Skeletal muscle satellite cell (primary cell): ENCODE data around the gene PHLDB1.
A peak's percentile ranks its signal among the peaks of the same experiment; 100 is the strongest.

ENCODE experiments used
- H3K27me3 ChIP-seq: 2 replicates; pipeline ENCODE4 v1.7.0; 2013; ENCODE audit warnings: low read length; ENCODE audit not compliant: control insufficient read depth, insufficient read depth
- H3K36me3 ChIP-seq: 2 replicates; pipeline ENCODE4 v1.7.0; 2013; ENCODE audit warnings: mild to moderate bottlenecking, control low read depth, low read length; ENCODE audit not compliant: insufficient read depth
- H3K4me1 ChIP-seq: 2 replicates; pipeline ENCODE4 v1.7.0; 2013; ENCODE audit warnings: low read length; ENCODE audit not compliant: control insufficient read depth, insufficient read depth
- H3K4me2 ChIP-seq: 2 replicates; pipeline ENCODE4 v1.7.0; 2013; ENCODE audit warnings: mild to moderate bottlenecking, low read length
- H3K4me3 ChIP-seq: 2 replicates; pipeline ENCODE4 v1.7.0; 2013; ENCODE audit warnings: low read length
- H3K9ac ChIP-seq: 2 replicates; pipeline ENCODE4 v1.7.0; 2013; ENCODE audit warnings: mild to moderate bottlenecking, low read depth, low read length, moderate library complexity
- H3K9me3 ChIP-seq: replicated peaks from 2 replicates; pipeline ENCODE4 v1.7.0; 2013; ENCODE audit warnings: mild to moderate bottlenecking, control low read depth, low read length

The PHLDB1 gene

DNA sequence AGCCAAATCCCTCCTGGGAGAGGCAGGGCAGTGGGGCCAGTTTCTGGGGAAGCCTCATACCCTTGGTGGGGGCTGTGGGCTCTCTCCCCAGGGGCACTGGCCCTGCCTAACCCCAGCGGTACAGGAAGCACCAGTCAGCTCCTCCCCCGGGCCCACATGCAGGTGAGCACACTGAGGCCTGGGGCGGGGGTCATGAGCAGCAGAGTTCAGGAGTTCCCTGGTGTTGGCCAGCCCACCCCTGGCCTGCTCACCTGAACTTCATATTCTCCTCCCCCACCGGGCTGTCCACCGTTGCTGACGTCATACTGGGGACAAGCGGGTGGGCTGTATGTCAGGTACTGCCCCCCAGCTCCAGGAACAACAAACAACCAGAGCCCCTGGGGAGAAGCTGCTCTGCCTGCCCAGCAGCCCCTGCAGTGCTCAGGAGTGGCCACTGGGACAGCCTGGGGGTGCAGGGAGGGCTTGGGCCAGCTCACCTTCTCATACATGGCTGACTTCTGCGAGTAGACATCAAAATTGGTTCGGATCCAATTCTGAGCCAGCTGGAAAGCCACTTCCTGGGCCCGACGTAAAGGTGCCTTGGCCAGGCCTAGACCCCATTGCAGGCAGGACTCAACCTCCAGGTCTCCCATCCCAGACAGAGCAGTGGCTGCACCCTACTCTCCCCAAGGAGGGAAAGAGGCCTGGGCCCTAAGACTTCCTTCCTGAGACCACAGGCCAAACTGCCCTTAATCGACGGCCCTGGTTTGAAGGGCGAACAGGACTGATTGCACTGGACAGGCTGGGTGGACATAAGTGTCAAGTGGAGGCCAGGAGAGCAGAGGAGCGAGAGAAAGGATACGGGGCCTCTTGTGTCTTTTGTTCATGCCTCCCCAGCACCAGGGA lies 51.3 kb downstream of the PHLDB1 start:
- H3K4me1 ChIP-seq: peaks cover 9% of the 10 kb centered on the region

DNA sequence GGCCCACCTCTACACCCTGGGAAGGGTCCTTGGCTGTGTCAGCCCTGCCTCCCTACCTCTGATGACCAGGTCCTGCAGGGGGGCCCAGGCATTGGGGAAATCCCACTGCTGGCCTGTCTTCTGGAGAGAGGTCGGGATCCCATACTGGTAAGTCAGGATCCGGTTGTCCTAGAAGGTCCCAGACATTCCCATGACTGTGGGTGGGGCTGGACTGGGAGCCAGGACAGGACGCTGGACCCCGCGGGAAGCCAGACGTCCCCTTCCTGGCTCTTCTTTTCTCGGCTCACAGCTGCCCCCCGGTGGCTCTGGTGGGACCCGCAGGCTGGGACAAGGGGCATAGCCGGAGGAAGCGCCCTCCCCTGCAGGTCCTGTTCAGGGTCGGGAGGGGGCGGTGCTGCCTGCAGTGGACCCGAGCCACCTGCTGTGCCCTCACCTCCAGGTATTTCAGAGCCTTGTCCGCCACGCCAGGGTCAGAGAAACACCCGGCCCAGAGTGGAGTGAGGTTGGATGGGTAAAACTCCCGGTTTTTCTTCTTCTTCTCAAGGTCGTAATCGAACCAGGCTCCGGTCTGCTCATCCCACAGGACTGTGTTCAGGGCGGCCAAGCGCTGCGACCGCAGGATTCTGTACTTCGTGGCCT lies 52.0 kb downstream of the PHLDB1 start:
- peaks cover 9% of the 10 kb centered on the region for H3K4me1 ChIP-seq
- peaks cover 52% of the 10 kb centered on the region for H3K36me3 ChIP-seq
- no peaks in the 10 kb centered on the region for H3K9me3 ChIP-seq
- H3K9ac ChIP-seq: peak overlapping the region; percentile 6
- H3K4me2 ChIP-seq: no peak overlapping the region
- H3K27me3 ChIP-seq: no peaks in the 10 kb centered on the region
- no peak overlapping the region for H3K4me3 ChIP-seq

More for the DNA sequence above, 51.3 kb downstream of the PHLDB1 start:
- Histone ChIP-seq H3K4me3 (no peak overlapping the region), H3K9ac (peak overlapping the region; percentile 6), H3K4me2 (no peak overlapping the region), H3K9me3 (no peaks in the 10 kb centered on the region), H3K36me3 (peaks cover 59% of the 10 kb centered on the region), H3K27me3 (no peaks in the 10 kb centered on the region)

DNA sequence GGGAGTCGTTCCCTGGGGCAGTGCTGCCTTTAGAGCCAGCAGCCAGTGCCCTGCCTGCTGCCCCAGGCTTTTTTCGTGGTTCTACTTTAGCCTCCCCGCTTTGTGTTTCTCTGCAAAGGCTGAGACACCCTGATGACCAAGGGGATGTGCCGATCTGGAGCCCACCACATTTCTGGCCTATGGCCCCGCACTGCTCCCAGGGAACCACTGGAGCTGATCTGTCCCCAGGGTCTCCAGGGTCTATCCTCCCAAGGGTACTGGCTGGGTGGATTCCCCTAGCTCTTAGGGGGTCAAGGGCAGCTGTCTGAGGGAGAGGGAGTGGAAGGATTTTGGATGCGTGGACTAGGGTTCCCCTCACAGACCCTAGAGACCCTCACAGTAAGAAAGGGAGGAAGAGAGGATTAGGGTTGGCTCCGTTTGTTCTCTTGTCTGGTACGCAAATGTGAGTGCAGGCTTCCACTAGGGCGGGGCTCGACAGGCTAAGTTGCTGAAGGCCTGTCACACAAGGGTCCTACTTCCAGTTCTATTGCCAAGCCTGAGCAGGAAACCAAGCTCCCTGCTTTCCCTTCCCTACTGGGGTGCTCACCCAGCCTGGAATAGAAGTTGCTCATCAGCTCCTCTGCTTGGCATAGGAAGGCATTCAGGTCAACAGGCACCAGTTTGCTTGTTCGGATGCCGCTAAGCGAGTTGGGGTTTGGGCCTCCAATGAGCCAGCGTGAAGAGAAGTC lies 52.7 kb downstream of the PHLDB1 start:
- Histone ChIP-seq H3K9me3 (no peaks in the 10 kb centered on the region), H3K4me3 (no peak overlapping the region), H3K9ac (no peak overlapping the region), H3K36me3 (peaks cover 46% of the 10 kb centered on the region), H3K4me2 (no peak overlapping the region), H3K4me1 (peaks cover 9% of the 10 kb centered on the region), H3K27me3 (no peaks in the 10 kb centered on the region)

DNA sequence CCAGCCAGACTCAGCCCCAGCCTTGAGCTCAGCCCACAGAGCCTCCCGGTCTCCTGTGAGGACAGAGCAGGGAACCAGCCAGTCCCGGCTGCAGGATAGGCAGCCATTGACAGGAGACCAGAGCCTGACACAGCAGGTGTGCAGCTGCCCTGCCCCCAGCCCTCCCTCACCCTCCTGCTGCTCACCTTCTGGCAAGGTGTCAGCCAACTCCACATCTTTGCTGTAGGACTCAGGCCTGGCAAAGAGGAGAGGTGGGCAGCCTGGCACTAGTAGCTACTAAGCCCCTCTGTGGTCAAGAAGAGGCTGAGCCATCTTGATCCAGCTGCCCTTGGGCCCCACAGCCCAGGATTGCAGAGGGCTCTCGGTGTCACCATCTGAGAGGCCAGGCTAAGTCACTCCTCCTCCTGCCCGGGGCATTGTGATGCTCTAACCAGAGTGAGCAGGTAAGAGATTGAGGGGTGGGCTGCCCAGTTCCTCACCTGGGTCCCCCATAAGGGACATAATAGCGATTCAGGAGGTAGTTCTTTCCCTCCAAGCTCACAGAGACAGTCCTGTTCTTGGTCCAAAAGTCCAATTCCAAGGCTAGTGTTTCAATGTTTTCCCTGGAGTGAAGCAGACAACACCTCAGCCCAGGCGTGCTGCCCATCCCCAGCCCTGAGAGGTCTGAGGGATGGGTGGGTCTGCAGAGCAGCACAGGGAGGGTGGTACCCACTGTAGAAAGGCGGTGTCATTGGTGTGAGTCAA lies 53.4 kb downstream of the PHLDB1 start:
- Histone ChIP-seq H3K4me3 (no peak overlapping the region), H3K9me3 (no peaks in the 10 kb centered on the region), H3K27me3 (no peaks in the 10 kb centered on the region), H3K36me3 (peaks cover 39% of the 10 kb centered on the region), H3K9ac (no peak overlapping the region), H3K4me2 (no peak overlapping the region), H3K4me1 (peaks cover 9% of the 10 kb centered on the region)

DNA sequence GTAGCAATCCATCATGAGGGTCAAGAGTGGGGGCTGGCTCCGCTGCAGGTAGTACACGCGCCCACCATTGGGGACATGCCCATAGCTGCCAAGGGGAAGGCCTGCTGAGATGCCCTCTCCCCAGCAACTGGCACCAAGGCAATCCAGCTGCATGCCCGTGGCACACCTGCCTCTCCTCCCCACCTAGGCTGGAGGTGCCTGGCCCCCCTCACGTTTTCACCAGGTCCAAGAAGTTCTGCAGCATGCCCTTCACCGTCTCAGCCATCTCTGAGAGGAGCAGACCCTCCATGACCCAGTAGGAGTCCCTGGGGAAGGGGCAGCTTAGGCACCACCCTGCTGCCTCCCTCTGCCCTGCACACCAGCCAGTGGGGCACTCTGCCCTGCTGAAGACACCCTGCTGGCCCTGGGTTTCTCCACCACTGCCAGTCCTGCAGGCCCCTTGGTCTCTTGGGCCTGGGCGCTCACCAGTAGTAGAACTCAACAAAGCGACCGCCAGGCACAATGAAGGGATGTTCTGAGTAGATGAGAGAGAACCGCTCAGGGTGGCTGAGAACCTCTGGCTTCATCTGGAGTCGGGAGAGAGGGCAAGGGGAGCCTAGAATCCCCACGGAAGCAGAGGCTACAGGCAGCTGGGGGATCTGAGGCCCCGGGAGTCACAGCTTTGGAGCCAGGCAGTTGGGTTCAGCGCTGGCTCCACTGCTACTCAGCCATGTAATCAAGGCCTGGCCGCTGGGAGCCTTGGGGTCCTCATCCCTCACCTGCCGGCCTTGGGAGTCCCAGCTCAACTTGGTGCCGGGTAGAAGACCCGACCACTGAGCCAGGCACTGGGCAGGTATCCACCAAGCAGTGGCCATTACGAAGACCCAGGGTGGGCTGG lies 54.2 kb downstream of the PHLDB1 start:
- Histone ChIP-seq H3K4me1 (peaks cover 9% of the 10 kb centered on the region), H3K9me3 (no peaks in the 10 kb centered on the region), H3K27me3 (no peaks in the 10 kb centered on the region), H3K36me3 (peaks cover 31% of the 10 kb centered on the region), H3K4me3 (no peak overlapping the region), H3K9ac (no peak overlapping the region), H3K4me2 (no peak overlapping the region)

DNA sequence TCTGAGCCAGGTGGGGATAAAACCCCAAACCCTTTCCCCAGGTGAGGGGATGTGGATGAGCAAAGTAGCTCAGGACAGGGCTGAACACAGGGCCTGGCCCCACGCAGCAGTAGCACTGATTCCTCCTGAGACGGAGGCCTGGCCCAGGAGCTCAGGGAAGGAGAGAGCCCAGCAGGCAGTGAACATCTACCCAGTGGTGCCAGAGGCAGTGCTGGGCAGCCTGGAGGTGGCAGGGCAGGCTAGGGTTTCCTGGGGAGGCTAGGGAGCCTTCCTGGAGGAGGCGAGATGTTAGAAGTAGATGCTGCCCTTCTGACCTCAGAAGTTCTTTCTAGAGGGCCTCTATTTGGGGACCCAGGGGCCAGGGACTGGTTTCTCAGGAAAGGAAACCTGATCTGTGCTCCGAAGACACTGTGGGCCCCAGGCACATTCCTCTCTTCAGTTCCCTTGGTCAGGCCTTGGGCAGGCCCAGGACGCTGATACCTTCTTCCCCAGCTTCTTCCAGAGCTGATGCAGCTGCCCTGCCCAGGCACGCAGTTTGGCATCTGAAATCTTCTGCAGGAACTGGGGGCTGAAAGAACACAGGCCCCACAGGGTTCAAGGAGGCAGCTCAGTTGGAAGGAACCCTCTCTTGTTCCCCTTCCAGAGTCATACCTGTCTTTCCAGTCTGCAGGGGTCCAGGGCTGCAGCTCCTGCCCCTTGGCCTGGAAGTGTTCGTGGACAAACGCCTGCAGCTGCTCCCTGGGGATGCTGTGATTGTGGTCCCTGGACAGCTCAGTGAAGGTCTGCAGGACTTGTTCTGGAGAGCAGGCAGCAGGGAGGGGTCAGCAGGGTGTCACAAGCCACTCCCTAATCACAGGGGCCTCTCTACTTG lies 55.2 kb downstream of the PHLDB1 start:
- Histone ChIP-seq H3K9ac (no peak overlapping the region), H3K4me3 (no peak overlapping the region), H3K27me3 (no peaks in the 10 kb centered on the region), H3K36me3 (peaks cover 21% of the 10 kb centered on the region), H3K9me3 (no peaks in the 10 kb centered on the region), H3K4me2 (no peak overlapping the region), H3K4me1 (peaks cover 9% of the 10 kb centered on the region)

DNA sequence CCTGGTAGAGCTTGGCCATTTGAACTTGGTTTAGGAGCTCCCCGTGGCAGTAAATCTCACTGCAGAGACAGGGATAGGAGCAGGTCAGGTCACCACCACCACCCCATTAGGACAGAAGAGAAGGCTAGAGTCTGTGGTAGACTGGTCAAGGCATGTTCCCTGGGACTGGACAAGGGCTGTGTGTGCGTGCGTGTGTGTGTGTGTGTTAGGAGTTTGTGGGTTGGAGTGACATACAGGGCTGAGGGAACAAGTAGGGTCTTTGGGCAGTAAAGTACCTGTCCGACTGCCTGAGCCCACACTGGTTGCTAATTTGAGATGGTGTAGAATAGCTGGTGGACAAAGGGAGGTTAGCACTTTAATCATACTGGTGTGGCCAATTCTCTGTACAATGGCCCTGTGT lies 56.0 kb downstream of the PHLDB1 start:
- Histone ChIP-seq H3K27me3 (no peaks in the 10 kb centered on the region), H3K4me1 (peaks cover 9% of the 10 kb centered on the region), H3K4me2 (no peak overlapping the region), H3K9ac (no peak overlapping the region), H3K9me3 (no peaks in the 10 kb centered on the region), H3K4me3 (no peak overlapping the region), H3K36me3 (peaks cover 13% of the 10 kb centered on the region)

DNA sequence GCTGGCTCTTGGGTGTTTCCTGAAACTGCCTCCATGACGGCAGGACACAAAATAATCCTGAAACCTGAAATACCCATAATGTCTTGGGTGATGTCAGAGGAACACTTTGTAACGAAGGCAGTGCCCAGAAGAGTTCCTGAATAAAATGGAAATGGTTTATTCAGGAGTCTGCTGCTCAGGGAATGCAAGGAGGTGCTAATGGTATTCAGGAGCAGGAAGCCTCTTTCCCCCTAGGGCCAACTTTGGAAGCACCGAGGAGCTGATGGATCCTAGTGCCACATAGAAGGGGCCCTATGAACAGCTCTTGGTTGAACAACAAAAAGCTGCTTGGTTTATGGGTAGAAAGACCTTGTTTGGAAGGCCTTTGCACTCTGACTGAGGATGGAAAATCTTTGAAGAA lies 56.5 kb downstream of the PHLDB1 start:
- H3K9ac ChIP-seq: no peak overlapping the region
- no peaks in the 10 kb centered on the region for H3K9me3 ChIP-seq
- H3K36me3 ChIP-seq: peaks cover 8% of the 10 kb centered on the region
- no peak overlapping the region for H3K4me3 ChIP-seq
- H3K4me1 ChIP-seq: peaks cover 4% of the 10 kb centered on the region
- H3K27me3 ChIP-seq: peaks cover 2% of the 10 kb centered on the region
- no peak overlapping the region for H3K4me2 ChIP-seq

DNA sequence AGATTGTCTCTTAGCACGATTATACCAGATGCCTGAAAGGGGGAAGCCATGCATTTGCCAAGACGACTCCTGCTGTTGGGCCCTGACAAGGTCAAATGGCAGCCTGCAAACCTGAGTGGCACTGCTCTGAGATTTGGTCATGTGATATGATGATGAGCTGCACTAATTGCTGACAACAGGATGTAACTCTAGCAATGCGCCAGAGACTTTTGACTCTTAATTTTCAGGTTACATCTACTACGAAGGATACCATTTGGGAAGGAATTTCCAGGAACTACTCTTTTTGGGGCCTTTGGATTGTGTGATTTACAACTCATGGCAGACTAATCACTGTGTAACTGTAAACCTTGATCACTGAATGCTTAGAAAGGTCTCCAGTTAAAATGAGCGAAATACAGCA lies 59.0 kb downstream of the PHLDB1 start:
- H3K4me3 ChIP-seq: no peak overlapping the region

DNA sequence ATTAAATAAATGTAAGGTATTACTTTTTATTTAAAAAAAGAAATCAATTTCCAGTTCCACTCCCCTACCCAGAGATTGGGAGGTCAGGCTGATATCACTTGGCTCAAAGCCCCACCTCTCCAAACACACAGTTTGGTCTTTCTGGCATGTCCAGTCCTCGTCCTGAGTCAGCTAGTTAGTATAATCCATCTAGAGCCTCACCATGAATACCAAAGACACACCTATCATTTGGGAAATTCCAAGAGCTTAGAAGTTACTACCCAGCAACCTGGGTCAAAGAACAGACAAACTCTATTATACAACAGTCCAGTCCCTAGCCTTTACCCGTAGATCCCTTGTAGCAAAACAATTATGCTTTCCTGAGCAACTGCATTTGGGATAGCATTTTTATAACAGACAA lies 62.6 kb downstream of the PHLDB1 start:
- H3K27me3 ChIP-seq: peaks cover 43% of the 10 kb centered on the region
- no peak overlapping the region for H3K4me3 ChIP-seq
- no peaks in the 10 kb centered on the region for H3K9me3 ChIP-seq
- no peak overlapping the region for H3K4me2 ChIP-seq
- H3K9ac ChIP-seq: no peak overlapping the region
- no peaks in the 10 kb centered on the region for H3K36me3 ChIP-seq
- H3K4me1 ChIP-seq: no peaks in the 10 kb centered on the region

More for the DNA sequence above, 59.0 kb downstream of the PHLDB1 start:
- no peaks in the 10 kb centered on the region for H3K9me3 ChIP-seq
- no peaks in the 10 kb centered on the region for H3K4me1 ChIP-seq
- peaks cover 25% of the 10 kb centered on the region for H3K27me3 ChIP-seq
- no peaks in the 10 kb centered on the region for H3K36me3 ChIP-seq
- no peak overlapping the region for H3K4me2 ChIP-seq
- no peak overlapping the region for H3K9ac ChIP-seq
